ENCODE results near the gene C5orf24. TPM values are rescaled to one million over a fixed set of nuclear protein-coding genes. Genes with fewer than 3 reads are reported as not detected.

C5orf24 gene
- total and polyA plus RNA-seq, 2 donors from 2014 or later = 18.2 to 46.1 TPM

DNA sequence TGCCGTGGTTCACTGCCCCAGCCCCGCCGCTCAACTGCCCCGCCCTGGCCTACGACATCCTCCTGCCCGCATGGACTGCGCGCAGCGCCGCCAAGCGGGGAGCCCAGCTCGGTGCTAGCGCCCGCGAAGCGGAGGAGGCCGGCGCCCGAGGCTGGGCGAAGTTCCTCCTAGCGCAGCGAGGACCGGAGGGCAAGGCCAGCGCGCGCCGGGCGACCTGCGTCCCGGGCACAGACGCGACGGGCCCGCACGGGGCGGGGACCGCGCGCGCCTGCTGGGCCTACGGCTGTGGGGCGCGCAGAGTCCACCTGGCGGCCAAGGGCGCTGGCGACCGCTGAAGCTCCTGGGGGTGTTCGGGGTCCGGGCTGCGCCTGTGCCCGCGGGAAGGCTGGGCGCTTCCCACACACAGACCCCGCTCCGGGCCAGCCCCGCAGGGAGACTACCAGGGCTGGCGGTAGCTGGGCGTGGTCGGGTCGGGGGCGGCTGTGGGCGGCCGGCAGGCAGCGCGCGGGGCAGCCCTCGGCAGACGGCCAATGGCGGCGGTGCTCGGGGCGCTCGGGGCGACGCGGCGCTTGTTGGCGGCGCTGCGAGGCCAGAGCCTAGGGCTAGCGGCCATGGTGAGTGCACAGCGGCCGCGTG is 59.0 kb downstream of the C5orf24 start, which contains the start of gene PCBD2:
Gene PCBD2, plus strand, starts transcription at position 522 of the 636 bp plus-strand sequence. Its CDS starts 9 bp downstream, at position 531.
- intact Hi-C loops (cut with DNase I) = no loop called here
- no peaks in the 10 kb centered on the region for H3K9me3 ChIP-seq (ENCODE audit: control insufficient read depth in 2 of 3, insufficient read depth in 1 of 3, low read length in 3 of 3)
- H3K36me3 ChIP-seq (ENCODE audit: control insufficient read depth in 2 of 3, insufficient read depth in 3 of 3, low read length in 3 of 3) = peaks cover 0 to 4% (median 0%) of the 10 kb centered on the region in 3 donors
- H3K9ac ChIP-seq (ENCODE audit: low read length in 3 of 3) = peak within 1 kb of the TSS; percentile 78 to 85 (median 79)
- no peaks in the 10 kb centered on the region for H3K27me3 ChIP-seq (ENCODE audit: control insufficient read depth, insufficient read depth, low read length)
- no peaks in the 10 kb centered on the region for H3K4me1 ChIP-seq (ENCODE audit: control insufficient read depth in 2 of 3, insufficient read depth in 2 of 3, low read depth in 1 of 3, low read length in 3 of 3)
- no peak for FAIRE-seq
- peak within 1 kb of the TSS; percentile 82 to 90 (median 82) for H3K4me3 ChIP-seq (ENCODE audit: low read length in 3 of 3)
- H3K27ac ChIP-seq (ENCODE audit: low read depth in 2 of 2, low read length in 2 of 2) = peak within 1 kb of the TSS; percentile 93 to 95
- TF ChIP-seq, protein P1, sequence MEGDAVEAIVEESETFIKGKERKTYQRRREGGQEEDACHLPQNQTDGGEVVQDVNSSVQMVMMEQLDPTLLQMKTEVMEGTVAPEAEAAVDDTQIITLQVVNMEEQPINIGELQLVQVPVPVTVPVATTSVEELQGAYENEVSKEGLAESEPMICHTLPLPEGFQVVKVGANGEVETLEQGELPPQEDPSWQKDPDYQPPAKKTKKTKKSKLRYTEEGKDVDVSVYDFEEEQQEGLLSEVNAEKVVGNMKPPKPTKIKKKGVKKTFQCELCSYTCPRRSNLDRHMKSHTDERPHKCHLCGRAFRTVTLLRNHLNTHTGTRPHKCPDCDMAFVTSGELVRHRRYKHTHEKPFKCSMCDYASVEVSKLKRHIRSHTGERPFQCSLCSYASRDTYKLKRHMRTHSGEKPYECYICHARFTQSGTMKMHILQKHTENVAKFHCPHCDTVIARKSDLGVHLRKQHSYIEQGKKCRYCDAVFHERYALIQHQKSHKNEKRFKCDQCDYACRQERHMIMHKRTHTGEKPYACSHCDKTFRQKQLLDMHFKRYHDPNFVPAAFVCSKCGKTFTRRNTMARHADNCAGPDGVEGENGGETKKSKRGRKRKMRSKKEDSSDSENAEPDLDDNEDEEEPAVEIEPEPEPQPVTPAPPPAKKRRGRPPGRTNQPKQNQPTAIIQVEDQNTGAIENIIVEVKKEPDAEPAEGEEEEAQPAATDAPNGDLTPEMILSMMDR (IDR thresholded peaks at IDR 0.05; ENCODE audit: borderline replicate concordance, extremely low read depth, insufficient read depth) = peak; percentile 85
- DNase-seq = peak; percentile 92 to 97 (median 95)

DNA sequence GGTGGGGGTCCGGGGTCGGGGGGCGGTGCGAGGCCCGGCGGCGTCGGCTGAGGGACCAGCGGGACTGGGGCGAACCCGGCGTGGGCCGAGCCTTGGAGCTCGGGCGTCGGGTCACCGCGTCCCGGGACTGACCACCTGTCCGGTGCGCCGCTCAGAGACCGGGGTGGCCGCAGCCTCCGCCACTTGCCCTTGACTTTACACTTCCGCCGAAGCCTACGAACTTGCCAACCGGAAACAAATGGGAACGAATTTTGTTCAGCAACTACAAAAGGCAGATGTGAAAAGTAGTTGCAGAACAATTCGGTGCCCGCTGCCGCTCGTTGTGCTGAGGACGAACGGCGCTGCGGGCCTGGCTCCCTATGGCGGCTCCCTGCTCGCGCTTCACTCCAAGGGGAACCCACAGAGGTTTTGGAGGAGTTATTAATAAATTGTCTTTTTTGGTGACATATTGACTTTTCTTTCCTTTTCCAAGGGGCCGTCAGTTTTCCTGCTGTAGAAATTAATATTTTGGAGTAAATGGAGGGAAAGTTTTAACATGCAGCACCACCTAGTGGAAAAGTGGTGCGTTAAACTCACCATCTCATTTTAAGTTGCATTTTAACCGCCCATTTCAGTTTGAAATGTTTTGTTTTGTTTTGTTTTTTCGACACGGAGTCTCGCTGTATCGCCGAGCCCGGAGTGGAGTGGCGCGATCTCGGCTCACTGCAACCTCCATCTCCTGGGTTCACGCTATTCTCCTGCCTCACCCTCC is 59.7 kb downstream of the C5orf24 start:
- peak overlapping the region; percentile 78 to 85 (median 79) for H3K9ac ChIP-seq (ENCODE audit: low read length in 3 of 3)
- FAIRE-seq (no peak), DNase-seq (peak in 4 of 5 donors; percentile 52 to 88 (median 80))
- no peaks in the 10 kb centered on the region for H3K4me1 ChIP-seq (ENCODE audit: control insufficient read depth in 2 of 3, insufficient read depth in 2 of 3, low read depth in 1 of 3, low read length in 3 of 3)
- peak overlapping the region; percentile 77 to 82 (median 82) for H3K4me3 ChIP-seq (ENCODE audit: low read length in 3 of 3)
- TF ChIP-seq, protein P1 (IDR thresholded peaks at IDR 0.05; ENCODE audit: borderline replicate concordance, extremely low read depth, insufficient read depth) = peak; percentile 70
- intact Hi-C loops (cut with DNase I) = no loop called here
- no peaks in the 10 kb centered on the region for H3K27me3 ChIP-seq (ENCODE audit: control insufficient read depth, insufficient read depth, low read length)
- no peaks in the 10 kb centered on the region for H3K9me3 ChIP-seq (ENCODE audit: control insufficient read depth in 2 of 3, insufficient read depth in 1 of 3, low read length in 3 of 3)
- H3K36me3 ChIP-seq (ENCODE audit: control insufficient read depth in 2 of 3, insufficient read depth in 3 of 3, low read length in 3 of 3) = peaks cover 0 to 4% (median 3%) of the 10 kb centered on the region in 3 donors
- H3K27ac ChIP-seq (ENCODE audit: low read depth in 2 of 2, low read length in 2 of 2) = peak overlapping the region; percentile 93 to 95

DNA sequence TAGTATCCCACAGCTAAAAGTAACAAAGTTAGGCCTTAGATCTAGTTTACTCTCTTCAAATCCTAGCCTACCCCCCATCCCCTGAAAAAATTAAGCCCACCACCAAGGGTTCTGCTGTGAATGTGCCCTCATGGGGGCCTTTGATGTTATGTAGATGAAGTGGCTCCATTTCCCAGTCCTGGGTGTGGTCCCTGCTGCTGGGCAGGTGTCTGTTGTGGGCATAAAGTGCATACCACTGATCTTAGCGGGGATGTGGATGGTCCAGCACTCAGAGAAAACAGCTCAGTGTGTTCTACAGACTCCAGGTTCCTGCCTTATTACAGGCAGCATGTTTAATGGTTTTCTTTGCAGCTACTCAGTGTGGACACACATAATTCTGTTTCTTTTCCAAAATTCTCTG is 61.0 kb downstream of the C5orf24 start:
- Histone ChIP-seq H3K9me3 (ENCODE audit: control insufficient read depth in 2 of 3, insufficient read depth in 1 of 3, low read length in 3 of 3) (no peaks in the 10 kb centered on the region), H3K27ac (ENCODE audit: low read depth in 2 of 2, low read length in 2 of 2) (no peak overlapping the region), H3K27me3 (ENCODE audit: control insufficient read depth, insufficient read depth, low read length) (no peaks in the 10 kb centered on the region), H3K36me3 (ENCODE audit: control insufficient read depth in 2 of 3, insufficient read depth in 3 of 3, low read length in 3 of 3) (peaks cover 0 to 8% (median 4%) of the 10 kb centered on the region in 3 donors), H3K4me3 (ENCODE audit: low read length in 3 of 3) (no peak overlapping the region), H3K4me1 (ENCODE audit: control insufficient read depth in 2 of 3, insufficient read depth in 2 of 3, low read depth in 1 of 3, low read length in 3 of 3) (no peaks in the 10 kb centered on the region), H3K9ac (ENCODE audit: low read length in 3 of 3) (no peak overlapping the region)
- DNase-seq (no peak), FAIRE-seq (no peak)
- intact Hi-C loops (cut with DNase I) = no loop called here
- TF ChIP-seq, protein P1 (IDR thresholded peaks at IDR 0.05; ENCODE audit: borderline replicate concordance, extremely low read depth, insufficient read depth) = no peak

Other genes with a start within 250 kb of the C5orf24 start
- 57.7 TPM for gene SAR1B, start 213.1 kb upstream of the C5orf24 start, total RNA-seq
- gene SAR1B, start 213.1 kb upstream of the C5orf24 start, polyA plus RNA-seq (ENCODE audit: insufficient read depth, low read depth, low replicate concordance) = 42.0 TPM
- gene SEC24A, start 197.2 kb upstream of the C5orf24 start, total RNA-seq = 21.2 TPM
- 2.8 TPM for gene SEC24A, start 197.2 kb upstream of the C5orf24 start, polyA plus RNA-seq (ENCODE audit: insufficient read depth, low read depth, low replicate concordance)
- gene CAMLG, start 107.4 kb upstream of the C5orf24 start, total RNA-seq = 22.9 TPM
- 47.0 TPM for gene CAMLG, start 107.4 kb upstream of the C5orf24 start, polyA plus RNA-seq (ENCODE audit: insufficient read depth, low read depth, low replicate concordance)
- gene DDX46, start 87.2 kb upstream of the C5orf24 start, total RNA-seq = 39.7 TPM
- 11.3 TPM for gene DDX46, start 87.2 kb upstream of the C5orf24 start, polyA plus RNA-seq (ENCODE audit: insufficient read depth, low read depth, low replicate concordance)
- 78.0 TPM for gene TXNDC15, start 28.4 kb downstream of the C5orf24 start, total RNA-seq
- gene TXNDC15, start 28.4 kb downstream of the C5orf24 start, polyA plus RNA-seq (ENCODE audit: insufficient read depth, low read depth, low replicate concordance) = 87.3 TPM
- 19.2 TPM for gene PCBD2, start 59.2 kb downstream of the C5orf24 start, total RNA-seq
- gene PCBD2, start 59.2 kb downstream of the C5orf24 start, polyA plus RNA-seq (ENCODE audit: insufficient read depth, low read depth, low replicate concordance) = 8.4 TPM
- 1.4 TPM for gene CATSPER3, start 121.9 kb downstream of the C5orf24 start, total RNA-seq
- 1.4 TPM for gene CATSPER3, start 121.9 kb downstream of the C5orf24 start, polyA plus RNA-seq (ENCODE audit: insufficient read depth, low read depth, low replicate concordance)
- not detected for gene PITX1, start 188.3 kb downstream of the C5orf24 start, total RNA-seq
- gene PITX1, start 188.3 kb downstream of the C5orf24 start, polyA plus RNA-seq (ENCODE audit: insufficient read depth, low read depth, low replicate concordance) = not detected